GM19238 (cell line): Measurements from ENCODE around the gene TAF15.
A peak's percentile ranks its signal among the peaks of the same experiment; 100 is the strongest.

ENCODE experiments used
- DNase-seq: peaks from one replicate; pipeline ENCODE4 v3.0.0; 2011; ENCODE audit warnings: low spot score; ENCODE audit not compliant: insufficient read length

Gene TAF15

DNA sequence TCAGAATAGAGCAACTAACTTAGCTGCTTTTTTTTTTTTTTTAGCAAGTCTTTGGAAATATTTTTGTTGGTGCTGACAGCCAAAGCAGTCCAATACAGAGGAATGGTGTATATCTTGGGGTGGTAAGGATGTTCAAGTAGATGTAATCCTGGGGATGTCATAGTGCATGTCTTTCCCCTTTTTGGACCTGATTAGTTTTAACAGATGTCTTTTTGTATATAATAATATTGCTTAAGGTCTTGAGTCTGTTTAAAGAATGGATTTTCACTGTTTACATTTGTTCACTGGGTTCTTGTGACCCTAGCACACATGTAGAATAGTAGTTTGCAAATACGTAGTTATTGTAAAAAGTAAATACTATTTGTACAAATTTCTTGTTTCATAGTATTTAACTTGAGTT, 7.9 kb downstream of the TAF15 start:
- no peak for DNase-seq

- no peak for DNase-seq
Observed at GRCh38 chr17:35819455-35819854, 10.2 kb downstream of the TAF15 start.

- no peak for DNase-seq
Observed at GRCh38 chr17:35821308-35821707, 12.0 kb downstream of the TAF15 start.

DNA sequence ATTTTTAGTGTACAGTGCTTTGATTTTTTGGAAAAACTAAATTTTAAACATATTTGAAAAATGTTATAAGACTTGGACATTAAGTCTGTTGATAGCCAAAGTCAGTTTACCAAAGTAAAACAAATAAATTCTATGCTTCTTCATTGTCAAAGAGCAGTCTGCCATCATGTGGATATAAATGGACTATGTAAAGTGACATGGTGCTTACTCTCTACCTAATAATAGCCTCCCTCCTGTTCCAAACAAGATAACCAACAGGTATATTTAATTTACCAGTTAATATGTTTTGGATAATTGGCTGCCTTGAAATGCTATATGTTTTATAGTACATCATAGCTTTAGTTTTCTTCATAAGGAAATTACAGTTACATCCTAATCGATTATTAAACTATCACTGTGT, 15.9 kb downstream of the TAF15 start:
- no peak for DNase-seq

GRCh38 chr17:35841101-35841500, 31.8 kb downstream of the TAF15 start:
- DNase-seq = no peak

DNA sequence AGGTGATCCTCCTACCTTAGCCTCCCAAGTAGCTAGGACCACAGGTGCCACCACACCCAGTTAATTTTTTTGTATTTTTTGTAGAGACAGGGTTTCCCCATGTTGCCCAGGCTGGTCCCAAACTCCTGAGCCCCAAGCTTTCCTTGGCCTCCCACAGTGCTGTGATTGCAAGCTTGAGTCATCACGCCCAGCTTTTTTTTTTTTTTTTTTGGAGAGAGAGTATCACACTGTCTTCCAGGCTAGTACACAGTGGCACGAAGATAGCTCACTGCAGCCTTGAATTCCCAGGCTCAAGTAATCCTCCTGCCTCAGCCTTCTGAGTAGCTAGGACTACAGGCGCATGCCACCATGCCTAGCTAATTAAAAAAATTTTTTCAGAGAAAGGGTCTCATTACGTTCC, 32.2 kb downstream of the TAF15 start:
- no peak for DNase-seq

- DNase-seq = no peak
Observed at GRCh38 chr17:35842239-35842638, 33.0 kb downstream of the TAF15 start.

DNA sequence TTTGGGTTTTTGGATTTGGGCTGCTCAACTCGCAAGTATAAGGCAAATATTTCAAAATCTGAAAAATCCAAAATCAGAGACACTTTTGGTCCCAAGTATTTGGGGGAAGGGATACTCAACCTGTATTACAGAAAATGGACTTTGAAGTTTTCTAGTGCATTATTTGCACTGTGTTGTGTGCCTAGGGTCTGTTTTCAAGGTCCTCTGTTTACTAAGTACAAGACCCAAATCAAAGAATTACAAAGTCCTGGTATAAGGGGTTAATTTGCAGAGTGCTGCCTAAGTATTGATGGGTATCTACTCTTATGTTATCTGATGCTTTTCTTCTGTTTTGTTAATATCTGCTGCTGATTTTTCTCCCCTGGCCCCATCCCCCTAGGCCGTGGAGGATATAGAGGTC, 34.4 kb downstream of the TAF15 start:
- DNase-seq = no peak

DNA sequence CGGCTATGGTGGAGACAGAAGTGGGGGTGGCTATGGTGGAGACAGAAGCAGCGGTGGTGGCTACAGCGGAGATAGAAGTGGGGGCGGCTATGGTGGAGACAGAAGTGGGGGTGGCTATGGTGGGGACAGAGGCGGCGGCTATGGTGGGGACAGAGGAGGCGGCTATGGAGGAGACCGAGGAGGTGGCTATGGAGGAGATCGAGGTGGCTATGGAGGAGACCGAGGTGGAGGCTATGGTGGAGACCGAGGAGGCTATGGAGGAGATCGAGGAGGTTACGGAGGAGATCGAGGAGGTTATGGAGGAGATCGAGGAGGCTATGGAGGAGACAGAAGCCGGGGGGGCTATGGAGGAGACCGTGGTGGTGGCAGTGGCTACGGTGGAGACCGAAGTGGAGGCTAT, 35.3 kb downstream of the TAF15 start:
- DNase-seq = no peak

DNA sequence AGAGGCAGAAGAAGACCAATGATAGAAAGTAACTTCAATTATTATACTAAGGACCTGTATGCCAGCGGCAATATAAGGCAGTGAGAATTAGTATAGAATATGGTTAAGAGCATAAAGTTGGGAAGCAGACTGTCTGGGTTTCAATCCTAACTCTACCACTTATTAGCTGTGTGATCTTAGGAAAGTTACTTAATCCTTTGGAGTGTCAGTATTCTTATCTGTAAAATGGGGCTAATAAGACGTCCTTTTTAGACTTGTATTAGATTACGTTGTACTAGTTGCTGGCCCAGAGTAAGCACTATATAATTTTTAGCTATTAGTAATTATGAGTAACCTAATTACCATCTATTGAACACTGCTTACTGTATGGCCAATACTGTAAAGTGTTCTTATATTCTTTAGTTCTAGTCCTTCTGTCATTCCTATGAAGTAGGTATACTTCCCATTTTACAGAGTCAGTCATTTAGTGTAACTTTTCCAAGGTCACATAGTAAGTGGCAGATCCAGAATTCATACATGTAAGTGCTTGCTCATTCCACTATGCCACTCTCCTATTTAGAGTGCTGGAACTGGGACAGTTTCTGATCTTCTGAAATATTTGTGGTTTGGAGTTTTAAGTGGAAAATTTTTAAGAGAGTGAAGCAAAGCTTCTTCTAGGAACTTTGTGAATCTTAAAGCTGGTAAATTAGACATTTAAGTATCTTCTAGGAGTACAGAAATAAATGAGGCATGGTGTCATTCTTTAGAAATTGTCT, 36.9 kb downstream of the TAF15 start:
- DNase-seq = no peak

DNA sequence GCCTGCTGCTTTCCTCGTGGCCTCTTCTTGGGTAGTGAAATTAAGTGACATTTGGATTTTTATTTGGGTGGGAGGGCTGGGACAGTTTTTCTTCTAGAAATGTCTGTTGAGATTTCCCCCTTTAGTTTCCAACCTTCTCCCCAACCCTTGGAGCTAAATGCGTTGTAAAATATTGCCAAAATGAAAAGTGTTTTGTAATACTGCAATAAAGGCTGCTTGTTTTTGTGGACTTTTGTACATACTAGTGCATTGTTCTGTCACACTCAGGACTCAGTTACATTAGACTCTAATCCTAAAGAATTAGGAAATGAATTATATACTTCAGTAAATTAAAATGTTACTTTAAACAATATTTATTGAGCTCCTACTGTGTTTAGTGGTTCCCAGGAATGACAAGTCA, 37.7 kb downstream of the TAF15 start:
- DNase-seq = no peak

DNA sequence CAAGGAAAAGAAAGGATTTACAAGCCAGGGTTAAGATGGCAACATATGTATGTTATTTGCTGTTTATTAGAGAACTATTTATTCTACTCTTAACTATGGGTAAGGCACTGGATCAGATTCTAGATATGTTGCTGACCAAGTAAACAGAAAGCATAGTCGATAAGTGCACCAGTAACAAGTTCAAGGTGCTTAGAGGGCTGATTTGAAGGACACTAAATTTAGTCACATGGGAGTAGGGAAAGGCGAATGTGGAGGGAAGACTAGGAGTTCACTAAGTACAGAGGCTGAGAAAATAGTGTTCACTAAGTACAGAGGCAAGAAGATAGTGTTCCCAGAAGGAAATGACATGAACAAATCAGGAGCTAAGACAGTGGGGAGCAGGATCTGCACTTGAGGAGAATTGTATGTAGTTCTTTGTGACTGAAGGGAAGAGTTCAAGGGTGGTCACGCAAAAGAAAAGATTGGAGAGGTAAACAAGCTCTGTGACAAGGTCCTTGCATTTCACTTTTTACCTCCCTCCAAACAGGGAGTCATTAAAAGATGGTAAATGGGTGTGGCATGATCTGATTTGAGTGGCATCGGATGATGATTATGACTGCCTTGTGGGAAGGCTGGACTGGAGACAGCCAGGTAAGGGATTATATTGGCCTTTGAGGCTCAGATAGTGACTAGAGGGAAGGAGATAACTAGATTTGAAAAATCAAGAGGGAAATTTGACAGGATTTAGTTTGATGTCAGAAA, 38.5 kb downstream of the TAF15 start:
- DNase-seq = no peak

DNA sequence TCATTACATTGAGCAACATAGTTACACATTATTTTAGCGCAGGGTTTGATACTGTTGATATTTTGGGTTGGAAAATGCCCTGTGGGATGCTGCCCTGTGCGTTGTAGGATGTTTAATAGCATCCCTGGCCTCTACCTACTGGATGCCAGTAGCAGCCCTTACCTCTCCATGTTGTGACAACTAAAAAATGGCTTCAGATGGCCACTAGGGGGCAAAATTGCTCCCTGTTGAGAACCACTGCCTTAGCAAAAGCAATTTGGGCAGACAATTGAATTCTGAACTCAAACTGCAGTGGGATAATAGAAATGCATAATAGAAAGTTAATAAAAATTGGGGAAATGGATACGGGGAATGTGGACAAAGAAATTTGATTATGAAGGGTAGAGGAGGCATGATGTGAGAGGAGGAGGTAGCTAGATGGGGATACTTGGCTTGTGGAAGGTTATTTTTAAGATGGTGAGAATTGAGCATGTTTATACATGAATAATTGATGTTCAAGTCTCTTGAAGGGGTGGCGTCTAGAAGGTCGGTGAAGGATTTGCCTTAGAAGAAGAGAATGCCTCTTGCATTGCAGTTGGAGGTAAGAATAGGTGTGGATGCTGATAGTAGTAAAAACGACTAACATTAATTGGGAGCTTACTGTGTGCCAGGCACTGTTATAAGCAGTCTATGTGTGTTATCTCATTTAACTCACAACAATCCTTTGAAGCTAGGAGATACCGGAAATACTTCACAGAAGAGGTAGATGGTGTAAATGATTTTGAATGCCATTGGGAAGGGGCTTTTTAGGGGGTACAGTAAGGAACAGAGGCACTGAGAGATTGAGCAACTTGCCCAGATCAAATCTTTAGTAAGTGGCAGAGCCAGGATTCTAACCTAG, 40.4 kb downstream of the TAF15 start:
- DNase-seq = peak; percentile 19

DNA sequence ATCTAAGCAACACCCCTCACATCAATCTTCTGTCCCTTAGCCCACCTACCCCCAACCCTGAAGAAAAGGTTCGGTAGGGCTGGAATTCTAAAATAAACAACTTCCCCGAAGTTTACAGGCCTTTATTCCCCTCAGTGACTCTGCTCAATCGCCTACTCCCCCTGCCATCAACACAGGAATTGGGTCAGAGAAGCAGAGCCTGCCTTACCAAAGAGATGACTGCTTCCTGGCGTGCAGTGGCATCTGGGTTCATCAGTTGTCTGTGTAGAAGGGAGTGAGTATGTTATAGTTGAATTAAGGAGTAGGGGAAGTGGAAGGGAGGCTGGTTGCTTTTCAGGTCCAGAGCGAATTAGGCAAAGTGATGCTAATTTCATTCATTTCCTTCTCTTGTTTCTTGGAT, 46.7 kb downstream of the TAF15 start:
- DNase-seq = no peak

DNA sequence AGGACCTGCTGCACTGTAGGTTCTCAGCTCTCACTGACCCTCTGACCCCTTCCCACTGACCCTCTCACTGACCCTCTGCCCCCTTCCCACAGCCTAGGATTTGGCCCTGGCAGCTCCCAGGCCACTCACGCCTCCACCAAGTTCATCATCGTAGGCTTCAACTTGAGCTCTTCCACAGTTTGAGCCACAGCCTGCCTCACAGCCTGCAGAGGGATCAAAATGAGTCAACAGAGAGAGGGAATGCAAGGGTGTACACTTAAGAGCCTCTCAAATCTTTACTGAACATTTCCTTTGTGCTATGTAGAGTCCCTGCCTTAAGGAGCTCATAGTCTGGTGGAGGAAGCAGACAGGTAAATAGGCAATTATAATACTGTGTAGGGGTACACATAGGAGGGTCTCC, 47.3 kb downstream of the TAF15 start:
- no peak for DNase-seq

- no peak for DNase-seq
Observed at GRCh38 chr17:35864853-35865252, 55.6 kb downstream of the TAF15 start.

DNA sequence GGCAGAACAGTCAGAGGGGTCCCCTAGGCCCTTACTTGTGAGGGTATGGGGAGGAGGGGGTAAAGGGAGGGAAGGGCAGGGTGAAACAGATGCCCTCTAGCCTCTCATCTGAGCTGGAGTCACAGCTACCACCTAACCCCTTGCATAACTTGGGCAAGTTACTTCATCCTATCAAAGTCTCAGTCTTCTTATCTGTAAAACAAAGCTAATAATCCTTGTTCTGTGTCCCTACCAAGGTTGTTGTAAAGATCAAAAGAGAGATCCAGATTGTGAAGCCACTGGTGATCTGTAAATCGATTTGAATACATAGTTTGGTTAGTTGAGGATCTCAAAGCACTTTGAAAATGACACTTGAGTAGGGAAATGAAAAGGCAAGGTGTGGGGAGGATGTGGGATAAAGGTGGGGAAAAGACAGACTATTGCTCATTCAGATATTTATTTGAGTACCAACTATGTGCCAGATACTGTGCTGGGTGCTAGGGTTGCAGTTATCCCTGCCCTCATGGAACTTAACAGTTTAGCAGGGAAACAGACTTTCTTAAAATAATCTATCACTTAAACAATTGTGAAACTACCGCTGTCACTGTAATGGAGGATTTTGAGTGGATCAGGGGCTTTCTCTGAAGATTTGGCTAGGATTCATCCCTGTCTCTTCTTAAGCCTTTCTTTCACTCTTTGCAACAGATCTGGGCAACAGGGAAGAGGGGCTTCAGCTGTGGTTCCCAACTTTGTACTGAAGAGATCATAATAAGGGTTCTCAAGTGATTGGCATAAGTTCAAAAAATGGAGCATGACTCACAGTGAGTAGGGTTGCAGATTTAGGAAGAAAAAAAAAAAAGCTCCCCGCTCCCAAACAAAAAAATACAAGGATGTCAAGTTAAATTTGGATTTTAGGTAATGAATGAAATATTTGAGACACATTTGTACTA, 56.4 kb downstream of the TAF15 start:
- DNase-seq = no peak

DNA sequence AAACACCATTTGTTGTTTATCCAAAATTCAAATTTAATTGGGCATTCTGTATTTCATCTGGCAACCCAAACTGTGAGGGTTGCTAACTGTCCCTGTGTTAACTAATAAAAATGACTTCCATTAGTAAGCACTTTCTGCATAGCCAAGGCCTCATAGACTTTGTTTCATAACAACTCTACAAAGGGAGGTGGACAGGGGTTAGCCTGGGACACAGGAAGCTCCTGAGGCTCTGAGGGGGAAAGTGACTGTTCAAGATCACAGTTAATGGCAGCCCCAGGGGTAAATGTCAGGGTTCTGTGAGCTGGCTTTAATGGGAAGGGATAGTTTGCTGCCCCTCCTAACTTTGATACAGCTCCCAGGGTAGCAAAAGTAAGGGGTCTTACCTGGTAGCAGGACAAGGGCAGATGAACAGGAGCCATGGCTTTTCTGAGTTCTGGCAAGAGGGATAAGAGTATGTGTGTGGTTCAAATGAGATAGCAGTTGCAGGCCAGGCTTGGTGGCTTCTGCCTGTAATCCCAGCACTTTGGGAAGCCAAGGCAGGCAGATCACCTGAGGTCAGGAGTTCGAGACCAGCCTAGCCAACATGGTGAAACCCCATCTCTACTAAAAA, 57.2 kb downstream of the TAF15 start:
- DNase-seq = no peak

GRCh38 chr17:35867574-35867973, 58.3 kb downstream of the TAF15 start:
- DNase-seq = no peak

GRCh38 chr17:35868737-35869136, 59.5 kb downstream of the TAF15 start, which contains the start of gene HEATR9:
Gene HEATR9 (minus strand): TSS chr17:35868891. CDS start chr17:35868742, 149 bp downstream.
- DNase-seq = no peak
